GM12874 (cell line): ENCODE results near the gene ZNF771.

Source experiments
- TF ChIP-seq, protein P1 (sequence below): IDR thresholded peaks from 2 replicates; pipeline ENCODE4 v1.5.1; 2011; ENCODE audit warnings: low read depth, mild to moderate bottlenecking, control low read depth, low read length, moderate library complexity; ENCODE audit not compliant: insufficient read depth

ZNF771 gene

GRCh38 chr16:30397056-30397455 is 10.3 kb upstream of the ZNF771 start:
- TF ChIP-seq, protein P1, sequence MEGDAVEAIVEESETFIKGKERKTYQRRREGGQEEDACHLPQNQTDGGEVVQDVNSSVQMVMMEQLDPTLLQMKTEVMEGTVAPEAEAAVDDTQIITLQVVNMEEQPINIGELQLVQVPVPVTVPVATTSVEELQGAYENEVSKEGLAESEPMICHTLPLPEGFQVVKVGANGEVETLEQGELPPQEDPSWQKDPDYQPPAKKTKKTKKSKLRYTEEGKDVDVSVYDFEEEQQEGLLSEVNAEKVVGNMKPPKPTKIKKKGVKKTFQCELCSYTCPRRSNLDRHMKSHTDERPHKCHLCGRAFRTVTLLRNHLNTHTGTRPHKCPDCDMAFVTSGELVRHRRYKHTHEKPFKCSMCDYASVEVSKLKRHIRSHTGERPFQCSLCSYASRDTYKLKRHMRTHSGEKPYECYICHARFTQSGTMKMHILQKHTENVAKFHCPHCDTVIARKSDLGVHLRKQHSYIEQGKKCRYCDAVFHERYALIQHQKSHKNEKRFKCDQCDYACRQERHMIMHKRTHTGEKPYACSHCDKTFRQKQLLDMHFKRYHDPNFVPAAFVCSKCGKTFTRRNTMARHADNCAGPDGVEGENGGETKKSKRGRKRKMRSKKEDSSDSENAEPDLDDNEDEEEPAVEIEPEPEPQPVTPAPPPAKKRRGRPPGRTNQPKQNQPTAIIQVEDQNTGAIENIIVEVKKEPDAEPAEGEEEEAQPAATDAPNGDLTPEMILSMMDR, result no peak

DNA sequence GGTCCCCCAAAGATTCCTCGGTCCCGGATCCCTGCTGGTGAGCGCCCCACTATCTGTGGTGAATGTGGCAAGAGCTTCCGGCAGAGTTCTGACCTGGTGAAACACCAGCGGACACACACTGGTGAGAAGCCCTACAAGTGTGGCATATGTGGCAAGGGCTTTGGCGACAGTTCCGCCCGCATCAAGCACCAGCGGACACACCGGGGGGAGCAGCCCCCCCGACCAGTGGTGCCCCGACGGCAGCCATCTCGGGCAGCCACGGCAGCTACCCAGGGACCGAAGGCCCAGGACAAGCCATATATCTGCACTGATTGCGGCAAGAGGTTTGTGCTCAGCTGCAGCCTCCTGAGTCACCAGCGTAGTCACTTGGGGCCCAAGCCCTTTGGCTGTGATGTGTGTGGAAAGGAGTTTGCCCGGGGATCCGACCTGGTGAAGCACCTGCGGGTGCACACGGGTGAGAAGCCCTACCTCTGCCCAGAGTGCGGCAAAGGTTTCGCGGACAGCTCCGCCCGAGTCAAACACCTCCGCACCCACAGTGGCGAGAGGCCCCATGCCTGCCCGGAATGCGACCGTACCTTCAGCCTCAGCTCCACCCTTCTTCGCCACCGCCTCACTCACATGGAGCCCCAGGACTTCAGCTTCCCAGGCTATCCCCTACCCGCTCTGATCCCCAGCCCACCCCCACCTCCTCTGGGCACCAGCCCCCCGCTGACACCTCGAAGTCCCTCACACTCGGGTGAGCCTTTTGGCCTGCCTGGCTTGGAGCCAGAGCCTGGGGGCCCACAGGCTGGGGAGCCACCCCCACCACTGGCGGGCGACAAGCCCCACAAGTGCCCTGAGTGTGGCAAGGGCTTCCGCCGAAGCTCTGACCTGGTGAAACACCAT is 9.4 kb upstream of the ZNF771 start:
- TF ChIP-seq, protein P1, result no peak

DNA sequence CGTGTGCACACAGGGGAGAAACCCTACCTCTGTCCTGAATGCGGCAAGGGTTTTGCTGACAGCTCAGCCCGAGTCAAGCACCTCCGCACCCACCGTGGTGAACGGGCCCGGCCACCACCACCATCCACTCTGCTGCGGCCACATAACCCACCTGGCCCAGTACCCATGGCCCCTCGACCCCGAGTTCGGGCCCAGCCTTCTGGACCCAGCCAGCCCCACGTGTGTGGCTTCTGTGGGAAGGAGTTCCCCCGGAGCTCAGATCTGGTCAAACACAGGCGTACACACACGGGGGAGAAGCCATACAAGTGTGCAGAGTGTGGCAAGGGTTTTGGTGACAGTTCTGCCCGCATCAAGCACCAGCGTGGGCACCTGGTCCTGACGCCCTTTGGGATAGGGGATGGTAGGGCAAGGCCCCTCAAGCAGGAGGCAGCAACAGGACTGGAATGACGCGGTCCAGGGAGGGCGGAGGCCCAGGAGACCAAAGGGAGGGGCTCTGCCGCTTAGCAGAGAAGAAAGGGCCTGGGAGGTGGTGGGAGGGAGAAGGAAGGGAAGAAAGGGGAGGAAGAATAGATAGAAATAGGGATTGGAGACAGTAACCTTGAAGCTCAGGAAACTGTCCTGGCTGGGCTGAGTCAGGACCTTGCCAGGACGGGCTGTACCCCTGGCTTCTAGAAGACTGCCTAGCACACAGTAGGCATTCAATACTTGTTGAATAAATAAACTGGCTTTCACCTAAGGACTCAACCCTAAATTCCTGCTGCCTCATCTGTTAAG is 8.6 kb upstream of the ZNF771 start:
- TF ChIP-seq, protein P1, result no peak

DNA sequence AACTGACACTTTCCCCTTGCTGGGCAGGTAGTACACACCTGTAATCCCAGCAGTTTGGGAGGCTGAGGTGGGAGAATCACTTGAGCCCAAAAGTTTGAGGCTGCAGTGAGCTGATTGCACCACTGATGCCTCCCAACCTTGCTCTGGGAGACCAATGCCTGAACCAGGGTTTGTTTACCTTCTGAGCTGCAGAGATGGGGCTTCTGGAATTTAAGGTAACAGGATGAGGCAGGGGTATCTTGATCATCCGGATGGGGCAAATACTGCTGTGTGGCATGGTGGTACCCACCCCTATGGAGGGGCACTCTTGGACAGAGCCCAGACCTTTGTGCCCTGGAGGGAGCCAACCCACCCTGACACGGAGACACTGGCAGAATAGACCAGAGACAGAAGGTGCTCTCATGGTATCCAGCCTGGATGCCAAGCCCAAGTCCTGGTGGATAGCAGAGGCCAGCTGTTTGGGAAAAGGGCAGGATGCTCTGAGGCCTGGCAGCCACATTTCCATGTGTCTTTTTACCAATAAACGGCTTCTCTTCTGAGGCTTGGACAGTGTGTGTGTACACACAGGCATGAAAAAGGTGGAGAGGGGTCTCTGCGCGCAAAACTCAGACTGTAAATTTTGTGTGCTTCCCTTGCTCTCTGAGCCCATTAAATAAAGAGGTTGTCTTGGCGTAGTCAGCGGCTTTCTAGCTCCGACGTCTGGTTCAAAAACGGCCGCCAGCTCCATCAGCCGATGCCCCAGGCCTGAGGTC is 7.8 kb upstream of the ZNF771 start:
- TF ChIP-seq, protein P1, result no peak

GRCh38 chr16:30401768-30402425 is 5.5 kb upstream of the ZNF771 start:
- TF ChIP-seq, protein P1, result no peak

- TF ChIP-seq, protein P1, result no peak
Measured at GRCh38 chr16:30406795-30407101, 658 bp upstream of the ZNF771 start.
